ENCODE results near the gene XCR1. TPM values are rescaled to one million over a fixed set of nuclear protein-coding genes. Genes with fewer than 3 reads are reported as not detected.
"Not testable (repeated sequence)": the region's sequence is repeated elsewhere in the genome, so short reads cannot be mapped to it uniquely, and the experiment has no call there.

The XCR1 gene
- total RNA-seq, 1 experiment from 2014 or later = not detected

DNA sequence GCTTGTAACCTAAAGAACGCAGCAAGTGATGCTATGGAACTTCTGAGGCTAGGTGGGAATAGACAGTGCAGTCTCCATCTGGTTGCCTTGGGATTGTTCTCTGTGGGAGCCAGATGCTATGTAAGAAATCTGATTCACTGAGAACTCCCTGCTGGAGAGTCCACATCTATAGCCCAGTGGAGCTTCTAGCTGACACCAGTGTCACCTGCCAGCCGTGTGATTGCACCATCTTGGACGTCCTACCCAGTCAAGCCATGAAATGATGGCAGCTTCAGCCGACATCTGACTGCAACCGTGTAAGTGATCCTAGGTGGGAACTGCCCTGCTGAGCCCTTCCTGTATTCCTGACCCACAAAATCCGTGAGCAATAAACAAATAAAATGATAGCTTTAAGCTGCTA lies 19.2 kb downstream of the XCR1 start:
- BruUV-seq (replicated peaks) = no TSS peak
- no peaks in the 10 kb centered on the region for H3K4me1 ChIP-seq (ENCODE audit: insufficient read depth, low read length, poor library complexity, severe bottlenecking)
- ChIA-PET POLR2A (ENCODE audit: low non-redundant PET) (no interaction called here), CTCF (no interaction called here)
- H3K9me3 ChIP-seq (ENCODE audit: low read depth, low read length, poor library complexity, severe bottlenecking) = no peaks in the 10 kb centered on the region
- H3K36me3 ChIP-seq (ENCODE audit: insufficient read depth, low read length, poor library complexity, severe bottlenecking) = no peaks in the 10 kb centered on the region
- intact Hi-C loops (cut with micrococcal nuclease; ENCODE audit: unreplicated experiment) = no loop called here
- H3K4me3 ChIP-seq (ENCODE audit: low read depth, low read length, poor library complexity, severe bottlenecking) = no peak overlapping the region
- no peak for TF ChIP-seq EZH2 (IDR thresholded peaks at IDR 0.05; ENCODE audit: borderline replicate concordance, low read depth, low read length, poor library complexity, severe bottlenecking)
- TF ChIP-seq, protein P1, sequence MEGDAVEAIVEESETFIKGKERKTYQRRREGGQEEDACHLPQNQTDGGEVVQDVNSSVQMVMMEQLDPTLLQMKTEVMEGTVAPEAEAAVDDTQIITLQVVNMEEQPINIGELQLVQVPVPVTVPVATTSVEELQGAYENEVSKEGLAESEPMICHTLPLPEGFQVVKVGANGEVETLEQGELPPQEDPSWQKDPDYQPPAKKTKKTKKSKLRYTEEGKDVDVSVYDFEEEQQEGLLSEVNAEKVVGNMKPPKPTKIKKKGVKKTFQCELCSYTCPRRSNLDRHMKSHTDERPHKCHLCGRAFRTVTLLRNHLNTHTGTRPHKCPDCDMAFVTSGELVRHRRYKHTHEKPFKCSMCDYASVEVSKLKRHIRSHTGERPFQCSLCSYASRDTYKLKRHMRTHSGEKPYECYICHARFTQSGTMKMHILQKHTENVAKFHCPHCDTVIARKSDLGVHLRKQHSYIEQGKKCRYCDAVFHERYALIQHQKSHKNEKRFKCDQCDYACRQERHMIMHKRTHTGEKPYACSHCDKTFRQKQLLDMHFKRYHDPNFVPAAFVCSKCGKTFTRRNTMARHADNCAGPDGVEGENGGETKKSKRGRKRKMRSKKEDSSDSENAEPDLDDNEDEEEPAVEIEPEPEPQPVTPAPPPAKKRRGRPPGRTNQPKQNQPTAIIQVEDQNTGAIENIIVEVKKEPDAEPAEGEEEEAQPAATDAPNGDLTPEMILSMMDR (conservative IDR thresholded peaks at IDR 0.05; ENCODE audit: low read depth, low read length) = no peak
- no peak overlapping the region for H3K27ac ChIP-seq (ENCODE audit: low read depth, low read length, poor library complexity, severe bottlenecking)
- no peak for DNase-seq (ENCODE audit: low spot score)
- H3K27me3 ChIP-seq (replicated peaks; ENCODE audit: insufficient read depth, low read depth, low read length, poor library complexity) = no peaks in the 10 kb centered on the region

DNA sequence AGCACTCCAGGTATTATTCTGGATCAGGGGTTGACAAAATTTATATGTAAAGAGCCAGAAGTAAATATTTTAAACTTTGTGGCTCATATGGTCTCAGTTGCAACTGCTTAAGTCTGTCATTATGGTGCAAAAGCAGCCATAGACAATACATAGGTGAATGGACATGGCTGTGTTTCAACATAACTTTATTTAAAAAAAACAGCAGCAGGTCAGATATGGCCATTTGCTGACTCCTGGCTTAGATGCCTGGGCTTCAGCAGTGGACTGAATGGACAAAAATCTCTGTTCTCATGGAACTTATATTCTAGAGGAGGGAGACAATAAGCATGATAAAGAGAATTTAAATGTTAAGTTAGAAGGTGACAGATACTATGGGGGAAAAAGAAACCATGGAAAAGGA lies 20.0 kb downstream of the XCR1 start:
- intact Hi-C loops (cut with micrococcal nuclease; ENCODE audit: unreplicated experiment) = no loop called here
- ChIA-PET POLR2A (ENCODE audit: low non-redundant PET) (no interaction called here), CTCF (no interaction called here)
- Histone ChIP-seq H3K4me1 (ENCODE audit: insufficient read depth, low read length, poor library complexity, severe bottlenecking) (no peaks in the 10 kb centered on the region), H3K27me3 (replicated peaks; ENCODE audit: insufficient read depth, low read depth, low read length, poor library complexity) (no peaks in the 10 kb centered on the region), H3K9me3 (ENCODE audit: low read depth, low read length, poor library complexity, severe bottlenecking) (no peaks in the 10 kb centered on the region), H3K36me3 (ENCODE audit: insufficient read depth, low read length, poor library complexity, severe bottlenecking) (no peaks in the 10 kb centered on the region), H3K4me3 (ENCODE audit: low read depth, low read length, poor library complexity, severe bottlenecking) (no peak overlapping the region), H3K27ac (ENCODE audit: low read depth, low read length, poor library complexity, severe bottlenecking) (no peak overlapping the region)
- BruUV-seq (replicated peaks) = no TSS peak
- TF ChIP-seq, protein P1 (conservative IDR thresholded peaks at IDR 0.05; ENCODE audit: low read depth, low read length) = no peak
- TF ChIP-seq EZH2 (IDR thresholded peaks at IDR 0.05; ENCODE audit: borderline replicate concordance, low read depth, low read length, poor library complexity, severe bottlenecking) = no peak
- DNase-seq (ENCODE audit: low spot score) = no peak

DNA sequence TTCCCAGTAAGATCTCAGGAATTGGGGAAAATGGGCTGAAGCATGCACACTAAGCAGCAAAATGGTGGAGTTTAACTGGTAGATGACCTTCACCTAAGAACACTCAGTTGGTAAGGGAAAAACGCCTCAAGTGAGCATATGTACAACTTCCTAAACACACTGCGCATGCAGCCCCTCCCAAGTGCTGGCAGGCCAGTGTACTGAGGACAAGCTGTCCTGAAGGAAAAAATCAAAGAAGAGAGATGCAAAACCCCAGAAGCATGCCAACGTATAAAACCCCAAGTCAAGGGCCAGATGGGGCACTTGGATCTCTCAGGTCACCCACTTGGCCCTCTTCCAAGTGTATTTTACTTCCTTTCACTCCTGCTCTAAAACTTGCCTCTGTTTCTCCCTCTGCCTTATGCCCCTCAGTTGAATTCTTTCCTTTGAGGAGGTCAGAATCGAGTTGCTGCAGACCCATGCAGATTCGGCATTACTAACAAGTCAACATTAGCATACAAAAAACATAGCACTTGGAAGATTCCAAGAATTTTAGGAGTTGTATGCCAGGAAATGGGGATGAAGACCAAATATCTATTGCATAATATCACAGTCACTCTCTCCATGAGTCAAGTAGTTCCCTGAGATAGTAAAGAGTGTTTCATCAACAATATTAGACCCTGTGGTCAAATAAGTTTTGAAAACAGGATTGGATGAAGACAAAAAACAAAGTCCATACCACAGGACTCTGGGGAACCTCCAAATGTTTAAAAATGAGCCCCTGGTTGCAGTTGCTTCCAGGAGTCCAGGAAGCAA lies 20.8 kb downstream of the XCR1 start:
- Histone ChIP-seq H3K9me3 (ENCODE audit: low read depth, low read length, poor library complexity, severe bottlenecking) (no peaks in the 10 kb centered on the region), H3K27ac (ENCODE audit: low read depth, low read length, poor library complexity, severe bottlenecking) (no peak overlapping the region), H3K4me1 (ENCODE audit: insufficient read depth, low read length, poor library complexity, severe bottlenecking) (no peaks in the 10 kb centered on the region), H3K4me3 (ENCODE audit: low read depth, low read length, poor library complexity, severe bottlenecking) (no peak overlapping the region), H3K27me3 (replicated peaks; ENCODE audit: insufficient read depth, low read depth, low read length, poor library complexity) (no peaks in the 10 kb centered on the region), H3K36me3 (ENCODE audit: insufficient read depth, low read length, poor library complexity, severe bottlenecking) (no peaks in the 10 kb centered on the region)
- ChIA-PET POLR2A (ENCODE audit: low non-redundant PET) (no interaction called here), CTCF (no interaction called here)
- DNase-seq (ENCODE audit: low spot score) = no peak
- BruUV-seq (replicated peaks) = no TSS peak
- TF ChIP-seq, protein P1 (conservative IDR thresholded peaks at IDR 0.05; ENCODE audit: low read depth, low read length) = no peak
- no peak for TF ChIP-seq EZH2 (IDR thresholded peaks at IDR 0.05; ENCODE audit: borderline replicate concordance, low read depth, low read length, poor library complexity, severe bottlenecking)
- intact Hi-C loops (cut with micrococcal nuclease; ENCODE audit: unreplicated experiment) = no loop called here

GRCh38 chr3:46003706-46004105 lies 23.6 kb downstream of the XCR1 start:
- intact Hi-C loops (cut with micrococcal nuclease; ENCODE audit: unreplicated experiment); H3K4me1 ChIP-seq (ENCODE audit: insufficient read depth, low read length, poor library complexity, severe bottlenecking); POLR2A ChIA-PET (ENCODE audit: low non-redundant PET); H3K27me3 ChIP-seq (replicated peaks; ENCODE audit: insufficient read depth, low read depth, low read length, poor library complexity); H3K9me3 ChIP-seq (ENCODE audit: low read depth, low read length, poor library complexity, severe bottlenecking); CTCF ChIA-PET; DNase-seq (ENCODE audit: low spot score); H3K4me3 ChIP-seq (ENCODE audit: low read depth, low read length, poor library complexity, severe bottlenecking); H3K27ac ChIP-seq (ENCODE audit: low read depth, low read length, poor library complexity, severe bottlenecking); H3K36me3 ChIP-seq (ENCODE audit: insufficient read depth, low read length, poor library complexity, severe bottlenecking); BruUV-seq (replicated peaks): not testable (repeated sequence)

Measured in A673 (cell line).